Transverse colon (tissue), 4 donors: ENCODE measurements around the gene TBC1D16. TPM values are rescaled to one million over a fixed set of nuclear protein-coding genes. Genes with fewer than 3 reads are reported as not detected.

Experiments
- DNase-seq: peaks from one replicate; pipeline ENCODE4 v3.0.0-alpha.2; 2019
- H3K27ac ChIP-seq, 4 donors: fragments of 200-600 bp; sonication (generic); 2 replicates each; pipeline ENCODE4 v1.5.1; 2016 to 2018; ENCODE audit warnings: inconsistent platforms in 4 of 4
- H3K27me3 ChIP-seq: fragments of 200-600 bp; sonication (generic); 2 replicates; pipeline ENCODE4 v1.5.1; 2017; ENCODE audit warnings: inconsistent platforms
- H3K36me3 ChIP-seq, 4 donors: fragments of 200-600 bp; sonication (generic); 2 replicates each; pipeline ENCODE4 v1.5.1; 2017 to 2019; ENCODE audit warnings: inconsistent platforms in 4 of 4
- H3K4me1 ChIP-seq, 4 donors: fragments of 200-600 bp; sonication (generic); 2 replicates each; pipeline ENCODE4 v1.5.1; 2017 to 2020; ENCODE audit warnings: inconsistent platforms in 4 of 4
- H3K4me3 ChIP-seq, 4 donors: fragments of 200-600 bp; sonication (generic); 1 replicate in 1 of 4; 2 replicates in 3 of 4; pipeline versions ENCODE4 v1.5.1 to v1.6.1; 2017 to 2019; ENCODE audit warnings: inconsistent platforms in 4 of 4
- H3K9me3 ChIP-seq, 2 donors: fragments of 200-600 bp; sonication (generic); 2 replicates each; pipeline ENCODE4 v1.5.1; 2017 to 2019; ENCODE audit warnings: inconsistent platforms in 2 of 2
- CTCF ChIP-seq, 5 experiments: fragments of 200-600 bp in 3 of 5; fragments of 450-650 bp in 2 of 5; sonication (generic) in 3 of 5; IDR thresholded peaks; 1 replicate in 2 of 5; 2 replicates in 3 of 5; pipeline ENCODE4 v1.5.1; 2016 to 2017; ENCODE audit warnings: antibody characterized with exemption in 5 of 5, inconsistent platforms in 3 of 5, mild to moderate bottlenecking in 2 of 5, moderate library complexity in 1 of 5
- EP300 ChIP-seq: sonication (generic); formaldehyde crosslinking; IDR thresholded peaks from one replicate; pipeline ENCODE4 v1.6.1; 2017; ENCODE audit warnings: antibody characterized with exemption, low read depth
- POLR2A ChIP-seq: fragments of 450-650 bp; IDR thresholded peaks from one replicate; pipeline ENCODE4 v1.6.1; 2016; ENCODE audit warnings: antibody characterized with exemption, mild to moderate bottlenecking, moderate library complexity
- POLR2AphosphoS5 ChIP-seq, 3 donors: sonication (generic); formaldehyde crosslinking; IDR thresholded peaks; one replicate each; pipeline ENCODE4 v1.6.1; 2016; ENCODE audit warnings: antibody characterized with exemption in 3 of 3
- whole genome bisulfite sequencing, 2 donors: methylation state at CpG; one replicate each; pipeline ENCODE4 v1.1.5; 2018; ENCODE audit warnings: low coverage in 1 of 2; 5-methylcytosine and 5-hydroxymethylcytosine counted together
- in situ Hi-C, 4 donors: fragments of 200-750 bp; cut with MboI; loops; one replicate each; pipeline versions ENCODE4 v1.15.0 to v1.15.1; 2017; ENCODE audit warnings: low sequenced_read_pairs in 3 of 4, low pct_ligation_motif_present in 1 of 4, low pct_unique_long_range_greater_than_20kb in 1 of 4
- intact Hi-C: fragments of 100-400 bp; cut with DNase I; formaldehyde crosslinking; loops from one replicate; pipeline ENCODE4 v1.15.1; 2023; ENCODE audit warnings: low total_unique reads
- total RNA-seq, 4 donors: library from RNA; depleted of rRNA; stranded (reverse); fragments of >200 nt; gene quantifications; one replicate each; pipeline ENCODE4 v1.1.0, GENCODE V29; 2016

The TBC1D16 gene
- total RNA-seq, 4 donors from 2014 or later = 12.3 to 22.4 (median 18.1) TPM

GRCh38 chr17:79955691-79956440, 79.8 kb downstream of the TBC1D16 start:
- no peak for TF ChIP-seq EP300
- no peak for TF ChIP-seq CTCF (IDR thresholded peaks at IDR 0.05)
- in situ Hi-C loops = no loop called here
- no peak for DNase-seq

GRCh38 chr17:79955167-79955549, 80.5 kb downstream of the TBC1D16 start:
- intact Hi-C loops = no loop called here
- Histone ChIP-seq H3K27me3 (no peaks in the 10 kb centered on the region), H3K36me3 (no peaks in the 10 kb centered on the region), H3K4me1 (peaks cover 0 to 15% (median 3%) of the 10 kb centered on the region in 4 donors), H3K27ac (no peak overlapping the region), H3K9me3 (no peaks in the 10 kb centered on the region), H3K4me3 (no peak overlapping the region)
- in situ Hi-C loops = no loop called here
- DNase-seq = no peak
- WGBS, 2 donors = 90 to 93% methylated on average over 4 to 10 of the region's 10 CpGs
- TF ChIP-seq EP300 (no peak), CTCF (IDR thresholded peaks at IDR 0.05) (no peak), POLR2A (no peak), POLR2AphosphoS5 (IDR thresholded peaks at IDR 0.05) (no peak)

More at GRCh38 chr17:79955691-79956440, 79.8 kb downstream of the TBC1D16 start:
- intact Hi-C loops = no loop called here
- Histone ChIP-seq H3K9me3 (no peaks in the 10 kb centered on the region), H3K4me1 (peaks cover 0 to 15% (median 3%) of the 10 kb centered on the region in 4 donors), H3K27ac (no peak overlapping the region), H3K4me3 (no peak overlapping the region), H3K27me3 (no peaks in the 10 kb centered on the region), H3K36me3 (no peaks in the 10 kb centered on the region)
- 88 to 94% methylated on average over 1 to 12 of the region's 13 CpGs for WGBS, 2 donors

GRCh38 chr17:79954281-79955166, 81.1 kb downstream of the TBC1D16 start:
- H3K9me3 ChIP-seq = no peaks in the 10 kb centered on the region
- H3K4me3 ChIP-seq = no peak overlapping the region
- H3K4me1 ChIP-seq = peaks cover 0 to 15% (median 3%) of the 10 kb centered on the region in 4 donors
- H3K27ac ChIP-seq = no peak overlapping the region
- no peaks in the 10 kb centered on the region for H3K36me3 ChIP-seq
- no peak for DNase-seq
- H3K27me3 ChIP-seq = no peaks in the 10 kb centered on the region
- in situ Hi-C loops (no loop called here), intact Hi-C loops (no loop called here)
- TF ChIP-seq CTCF (IDR thresholded peaks at IDR 0.05) (no peak), EP300 (no peak), POLR2A (no peak), POLR2AphosphoS5 (IDR thresholded peaks at IDR 0.05) (no peak)
- WGBS, 2 donors = 90% methylated on average over 25 of the region's 25 CpGs; no CpG with 5 or more reads in 1 of the 2 donors

GRCh38 chr17:79953335-79953734, 82.3 kb downstream of the TBC1D16 start:
- Histone ChIP-seq H3K9me3 (no peaks in the 10 kb centered on the region), H3K4me3 (no peak overlapping the region), H3K27ac (no peak overlapping the region), H3K27me3 (no peaks in the 10 kb centered on the region), H3K36me3 (no peaks in the 10 kb centered on the region), H3K4me1 (peaks cover 0 to 15% (median 3%) of the 10 kb centered on the region in 4 donors)
- TF ChIP-seq POLR2A = no peak
- no peak for TF ChIP-seq CTCF (IDR thresholded peaks at IDR 0.05)
- no peak for TF ChIP-seq EP300
- TF ChIP-seq POLR2AphosphoS5 (IDR thresholded peaks at IDR 0.05) = no peak
- DNase-seq = no peak
- in situ Hi-C loops = no loop called here
- intact Hi-C loops = no loop called here
